ENCODE results near the gene CCNA2. TPM values are rescaled to one million over a fixed set of nuclear protein-coding genes. Genes with fewer than 3 reads are reported as not detected.

CCNA2 gene
- total RNA-seq, 4 donors from 2014 or later: 1.2 to 5.2 (median 3.4) TPM

- H3K36me3 ChIP-seq: no peaks in the 10 kb centered on the region
- TF ChIP-seq CTCF (IDR thresholded peaks at IDR 0.05): no peak
- no peak for TF ChIP-seq POLR2A (IDR thresholded peaks at IDR 0.05)
- TF ChIP-seq EP300 (IDR thresholded peaks at IDR 0.05): no peak
- peaks cover 0 to under 1% (median 0%) of the 10 kb centered on the region in 4 donors for H3K9me3 ChIP-seq
- no peaks in the 10 kb centered on the region for H3K4me1 ChIP-seq
- 75 to 87% methylated on average over 8 of the region's 8 CpGs for WGBS, 2 donors
- H3K27ac ChIP-seq: no peak overlapping the region
- no peak for DNase-seq (ENCODE audit: low spot score in 2 of 2)
- H3K4me3 ChIP-seq: no peak overlapping the region
- no peaks in the 10 kb centered on the region for H3K27me3 ChIP-seq
Observed at GRCh38 chr4:121778991-121779628, 44.6 kb downstream of the CCNA2 start.

DNA sequence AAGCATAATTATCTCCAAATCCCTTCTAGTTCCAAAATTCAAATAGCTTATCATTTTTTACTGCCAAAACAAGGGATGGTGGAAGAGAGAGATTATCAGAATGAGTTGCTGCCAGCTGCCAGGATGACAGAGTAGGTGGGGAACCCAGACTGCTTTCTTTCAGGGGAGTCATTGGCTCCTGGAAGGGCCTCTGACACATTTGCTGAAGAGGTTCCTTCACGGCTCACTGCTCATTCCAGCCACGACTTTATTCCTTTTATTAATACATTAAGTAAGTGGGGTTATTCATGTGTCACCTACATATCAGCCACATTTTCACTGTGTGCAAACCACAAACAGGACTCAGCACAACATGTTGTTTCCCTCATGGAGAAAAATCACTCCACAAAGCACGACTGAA lies 46.1 kb downstream of the CCNA2 start:
- 38 to 43% methylated on average over 3 of the region's 3 CpGs for WGBS, 2 donors
- TF ChIP-seq POLR2A (IDR thresholded peaks at IDR 0.05) (no peak), CTCF (IDR thresholded peaks at IDR 0.05) (no peak), EP300 (IDR thresholded peaks at IDR 0.05) (no peak)
- Histone ChIP-seq H3K27me3 (no peaks in the 10 kb centered on the region), H3K4me3 (no peak overlapping the region), H3K9me3 (no peaks in the 10 kb centered on the region), H3K27ac (no peak overlapping the region), H3K36me3 (no peaks in the 10 kb centered on the region), H3K4me1 (no peaks in the 10 kb centered on the region)
- DNase-seq (ENCODE audit: low spot score in 2 of 2): no peak

- 83 to 86% methylated on average over 6 of the region's 6 CpGs for WGBS, 2 donors
Observed at GRCh38 chr4:121776610-121777401, 46.9 kb downstream of the CCNA2 start.

DNA sequence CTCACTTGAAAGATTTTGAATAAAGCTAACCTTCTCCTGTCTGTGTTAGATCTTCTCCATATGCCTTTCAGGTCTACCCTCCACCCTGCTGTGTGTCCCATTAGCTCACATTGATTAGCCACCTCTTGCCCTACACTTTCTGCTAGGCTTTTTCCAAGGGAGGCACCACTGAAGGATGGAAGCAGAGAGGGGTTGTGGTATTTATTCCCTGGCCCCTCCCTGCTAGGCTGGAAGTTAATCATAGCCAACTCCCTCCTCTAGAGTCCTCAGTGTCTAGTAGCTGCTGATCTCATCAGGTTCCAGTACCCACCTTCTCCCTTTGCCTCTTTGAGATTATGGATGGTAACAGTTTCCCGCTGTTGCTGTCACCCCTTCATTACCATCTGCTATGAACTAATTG lies 49.8 kb downstream of the CCNA2 start:
- WGBS, 2 donors: 91 to 100% methylated on average over 1 of the region's 1 CpG
- no peak overlapping the region for H3K4me3 ChIP-seq
- no peaks in the 10 kb centered on the region for H3K4me1 ChIP-seq
- no peak for DNase-seq (ENCODE audit: low spot score in 2 of 2)
- TF ChIP-seq CTCF (IDR thresholded peaks at IDR 0.05) (no peak), POLR2A (IDR thresholded peaks at IDR 0.05) (no peak), EP300 (IDR thresholded peaks at IDR 0.05) (no peak)
- no peaks in the 10 kb centered on the region for H3K9me3 ChIP-seq
- peaks cover 0 to 10% of the 10 kb centered on the region in 2 donors for H3K27me3 ChIP-seq
- H3K36me3 ChIP-seq: no peaks in the 10 kb centered on the region
- no peak overlapping the region for H3K27ac ChIP-seq

More at GRCh38 chr4:121776610-121777401, 46.9 kb downstream of the CCNA2 start:
- no peak overlapping the region for H3K27ac ChIP-seq
- no peaks in the 10 kb centered on the region for H3K4me1 ChIP-seq
- H3K4me3 ChIP-seq: no peak overlapping the region
- no peak for DNase-seq (ENCODE audit: low spot score in 2 of 2)
- TF ChIP-seq CTCF (IDR thresholded peaks at IDR 0.05) (no peak), POLR2A (IDR thresholded peaks at IDR 0.05) (no peak), EP300 (IDR thresholded peaks at IDR 0.05) (no peak)
- no peaks in the 10 kb centered on the region for H3K9me3 ChIP-seq
- H3K27me3 ChIP-seq: peaks cover 0 to 5% of the 10 kb centered on the region in 2 donors
- H3K36me3 ChIP-seq: no peaks in the 10 kb centered on the region

- Histone ChIP-seq H3K9me3 (no peaks in the 10 kb centered on the region), H3K27me3 (peaks cover 0 to 15% of the 10 kb centered on the region in 2 donors), H3K27ac (no peak overlapping the region), H3K4me1 (no peaks in the 10 kb centered on the region), H3K36me3 (no peaks in the 10 kb centered on the region), H3K4me3 (no peak overlapping the region)
- TF ChIP-seq CTCF (IDR thresholded peaks at IDR 0.05) (no peak), EP300 (IDR thresholded peaks at IDR 0.05) (no peak), POLR2A (IDR thresholded peaks at IDR 0.05) (no peak)
- WGBS, 2 donors: 94 to 97% methylated on average over 1 of the region's 1 CpG
- DNase-seq (ENCODE audit: low spot score in 2 of 2): no peak
Observed at GRCh38 chr4:121771869-121772268, 51.8 kb downstream of the CCNA2 start.
